AG04450 (cell line): ENCODE measurements around the gene RPL26. TPM values are rescaled to one million over a fixed set of nuclear protein-coding genes. Genes with fewer than 3 reads are reported as not detected.
"Not testable (repeated sequence)": the region's sequence is repeated elsewhere in the genome, so short reads cannot be mapped to it uniquely, and the experiment has no call there.

Experiments used
- CTCF ChIA-PET: fragments of 300-600, 350-600 bp; formaldehyde crosslinking; extraction: SDS; loops from one replicate; lab custom pipeline; 2022; ENCODE audit warnings: antibody characterized with exemption, inconsistent platforms; lab: Charles Lee
- POLR2A ChIA-PET: fragments of 350-600 bp; formaldehyde crosslinking; extraction: SDS; loops from one replicate; lab custom pipeline; 2021; ENCODE audit warnings: antibody characterized with exemption, inconsistent platforms; lab: Yijun Ruan, JAX
- DNase-seq: peaks from one replicate; pipeline ENCODE4 v3.0.0-alpha.2; 2011; ENCODE audit warnings: low read depth, low spot score
- H3K27ac ChIP-seq: one replicate; pipeline ENCODE4 v1.5.1; 2012; ENCODE audit warnings: low read depth, low read length, control low read depth
- H3K27me3 ChIP-seq: one replicate; pipeline ENCODE4 v1.6.0; 2012; ENCODE audit warnings: low read length; ENCODE audit not compliant: control insufficient read depth, insufficient read depth
- H3K4me3 ChIP-seq: 2 replicates; pipeline ENCODE4 v1.5.1; 2011; ENCODE audit warnings: mild to moderate bottlenecking, low read depth, low read length, control low read depth
- H3K9me3 ChIP-seq: 2 replicates; pipeline ENCODE4 v1.5.1; 2012; ENCODE audit warnings: low read length; ENCODE audit not compliant: control insufficient read depth, insufficient read depth
- CTCF ChIP-seq: IDR thresholded peaks from 2 replicates; pipeline ENCODE4 v1.5.1; 2011; ENCODE audit warnings: low read depth, low read length, control low read depth, inconsistent platforms
- polyA plus RNA-seq: library from polyadenylated mRNA; depleted of rRNA; stranded (reverse); fragments of >200 nt; gene quantifications from 2 replicates; pipeline ENCODE4 v1.2.3, GENCODE V29; 2011

RPL26 gene
- polyA plus RNA-seq, 1 experiment: 4,830 TPM

GRCh38 chr17:8382052-8382879 lies 727 bp downstream of the RPL26 start:
- H3K4me3 ChIP-seq: peak overlapping the region; percentile 82
- CTCF ChIA-PET: interaction anchor here (0.6 to 1.0 kb wide), 2 partner anchors 82 to 134 kb away, joined by 3 to 4 read pairs; partner anchors contain the start of gene CTC1
- H3K27ac ChIP-seq: peak overlapping the region; percentile 52
- H3K9me3 ChIP-seq: no peaks in the 10 kb centered on the region
- H3K27me3 ChIP-seq: no peaks in the 10 kb centered on the region
- no peak for DNase-seq
- POLR2A ChIA-PET: interaction anchor here (0.7 kb wide), 1 partner anchor 19 kb away, joined by 7 read pairs; no protein-coding TSS in a partner anchor
- TF ChIP-seq CTCF: no peak; the same call in 1 of the 2 replicates

GRCh38 chr17:8380049-8380448 lies 2.9 kb downstream of the RPL26 start:
- no peak for DNase-seq
- TF ChIP-seq CTCF: no peak
- ChIA-PET CTCF (no interaction called here), POLR2A (no interaction called here)
- no peak overlapping the region for H3K27ac ChIP-seq
- H3K4me3 ChIP-seq: no peak overlapping the region
- H3K9me3 ChIP-seq: no peaks in the 10 kb centered on the region; the same call in 1 of the 2 replicates
- no peaks in the 10 kb centered on the region for H3K27me3 ChIP-seq

GRCh38 chr17:8378117-8378516 lies 4.9 kb downstream of the RPL26 start:
- H3K9me3 ChIP-seq, H3K27ac ChIP-seq, POLR2A ChIA-PET, DNase-seq, H3K27me3 ChIP-seq, CTCF ChIA-PET, H3K4me3 ChIP-seq: not testable (repeated sequence)

GRCh38 chr17:8377422-8377821 lies 5.6 kb downstream of the RPL26 start:
- Histone ChIP-seq H3K27ac (no peak overlapping the region), H3K27me3 (no peaks in the 10 kb centered on the region), H3K9me3 (no peaks in the 10 kb centered on the region; the same call in 1 of the 2 replicates), H3K4me3 (no peak overlapping the region)
- ChIA-PET POLR2A (interaction anchor here (0.8 to 1.0 kb wide), 2 partner anchors 20 to 129 kb away, joined by 3 to 4 read pairs; partner anchors contain the start of gene CTC1), CTCF (interaction anchor here (0.9 to 2.0 kb wide), 6 partner anchors 15 to 273 kb away, joined by 3 to 11 read pairs (median 4); no protein-coding TSS in a partner anchor)
- DNase-seq: no peak
- no peak for TF ChIP-seq CTCF

- Histone ChIP-seq H3K9me3 (no peaks in the 10 kb centered on the region; the same call in 1 of the 2 replicates), H3K27me3 (no peaks in the 10 kb centered on the region), H3K4me3 (peak within 1 kb of the TSS; percentile 83), H3K27ac (peak within 1 kb of the TSS; percentile 65)
- peak; percentile 60 for TF ChIP-seq CTCF
- ChIA-PET POLR2A (interaction anchor here (0.5 to 1.6 kb wide), 7 partner anchors 9 to 254 kb away, joined by 3 to 6 read pairs (median 3); partner anchors contain the start of genes CTC1, MYH10 and SLC25A35), CTCF (interaction anchor here (0.7 to 2.0 kb wide), 9 partner anchors 14 to 274 kb away, joined by 3 to 11 read pairs (median 4); no protein-coding TSS in a partner anchor)
- peak; percentile 55 for DNase-seq
These were observed 6.5 kb downstream of the RPL26 start, which contains the start of gene KRABD2 for GRCh38 chr17:8376271-8377067. Gene KRABD2 (minus strand): TSS chr17:8376704.
